ENCODE measurements around the gene ZC3H12C. TPM values are rescaled to one million over a fixed set of nuclear protein-coding genes. Genes with fewer than 3 reads are reported as not detected.
"Not testable (repeated sequence)": the region's sequence is repeated elsewhere in the genome, so short reads cannot be mapped to it uniquely, and the experiment has no call there.

The ZC3H12C gene
- total RNA-seq, 1 experiment from 2014 or later = not detected

GRCh38 chr11:110190885-110191284 lies 97.7 kb downstream of the ZC3H12C start:
- H4K20me1 ChIP-seq (ENCODE audit: insufficient read depth, low read depth, low read length) = no peaks in the 10 kb centered on the region
- H3K79me2 ChIP-seq (ENCODE audit: low read length) = no peaks in the 10 kb centered on the region
- no peak overlapping the region for H3K4me2 ChIP-seq (ENCODE audit: low read depth, low read length, poor library complexity, severe bottlenecking)
- H3K9me3 ChIP-seq (ENCODE audit: low read length) = no peaks in the 10 kb centered on the region
- H3K27ac ChIP-seq (ENCODE audit: low read length) = no peak overlapping the region
- H3K36me3 ChIP-seq (ENCODE audit: insufficient read depth, low read length) = no peaks in the 10 kb centered on the region
- peaks cover 6% of the 10 kb centered on the region for H3K4me1 ChIP-seq (ENCODE audit: low read length)
- no peak overlapping the region for H2AFZ ChIP-seq (ENCODE audit: low read length)
- H3K4me3 ChIP-seq (ENCODE audit: low read length) = no peak overlapping the region
- H3K27me3 ChIP-seq (ENCODE audit: low read length) = peaks cover under 1% of the 10 kb centered on the region; the same call in 1 of the 2 replicates
- no peak for DNase-seq
- H3K9ac ChIP-seq (ENCODE audit: low read length) = no peak overlapping the region
- no peaks in the 10 kb centered on the region for H3K9me2 ChIP-seq (replicated peaks; ENCODE audit: insufficient read depth, low read length)

GRCh38 chr11:110192604-110193282 lies 99.6 kb downstream of the ZC3H12C start:
- not testable (repeated sequence) for H3K9me3 ChIP-seq (ENCODE audit: low read length); H3K4me1 ChIP-seq (ENCODE audit: low read length); H3K27ac ChIP-seq (ENCODE audit: low read length); H3K79me2 ChIP-seq (ENCODE audit: low read length); H3K36me3 ChIP-seq (ENCODE audit: insufficient read depth, low read length); H3K4me3 ChIP-seq (ENCODE audit: low read length); H3K27me3 ChIP-seq (ENCODE audit: low read length); H2AFZ ChIP-seq (ENCODE audit: low read length); H3K4me2 ChIP-seq (ENCODE audit: low read depth, low read length, poor library complexity, severe bottlenecking); H3K9me2 ChIP-seq (replicated peaks; ENCODE audit: insufficient read depth, low read length); H3K9ac ChIP-seq (ENCODE audit: low read length); H4K20me1 ChIP-seq (ENCODE audit: insufficient read depth, low read depth, low read length)
- peak; percentile 55 for DNase-seq

GRCh38 chr11:110194211-110194766 lies 101.1 kb downstream of the ZC3H12C start:
- not testable (repeated sequence) for H3K4me3 ChIP-seq (ENCODE audit: low read length); H4K20me1 ChIP-seq (ENCODE audit: insufficient read depth, low read depth, low read length); H3K4me1 ChIP-seq (ENCODE audit: low read length); H3K9me3 ChIP-seq (ENCODE audit: low read length); H3K4me2 ChIP-seq (ENCODE audit: low read depth, low read length, poor library complexity, severe bottlenecking); H3K27me3 ChIP-seq (ENCODE audit: low read length); H3K9me2 ChIP-seq (replicated peaks; ENCODE audit: insufficient read depth, low read length); H3K9ac ChIP-seq (ENCODE audit: low read length); H3K27ac ChIP-seq (ENCODE audit: low read length); H3K36me3 ChIP-seq (ENCODE audit: insufficient read depth, low read length); H2AFZ ChIP-seq (ENCODE audit: low read length); DNase-seq; H3K79me2 ChIP-seq (ENCODE audit: low read length)

GRCh38 chr11:110196241-110196754 lies 103.1 kb downstream of the ZC3H12C start:
- H3K4me1 ChIP-seq (ENCODE audit: low read length) = peaks cover 6% of the 10 kb centered on the region
- H3K36me3 ChIP-seq (ENCODE audit: insufficient read depth, low read length) = no peaks in the 10 kb centered on the region
- no peaks in the 10 kb centered on the region for H3K9me2 ChIP-seq (replicated peaks; ENCODE audit: insufficient read depth, low read length)
- no peaks in the 10 kb centered on the region for H4K20me1 ChIP-seq (ENCODE audit: insufficient read depth, low read depth, low read length)
- H3K9ac ChIP-seq (ENCODE audit: low read length) = no peak overlapping the region
- 0 out of 2 replicates have a peak, but pooled peaks cover 2% of the 10 kb centered on the region for H3K27me3 ChIP-seq (ENCODE audit: low read length)
- no peak overlapping the region for H3K4me2 ChIP-seq (ENCODE audit: low read depth, low read length, poor library complexity, severe bottlenecking)
- no peak overlapping the region for H3K27ac ChIP-seq (ENCODE audit: low read length)
- H3K79me2 ChIP-seq (ENCODE audit: low read length) = no peaks in the 10 kb centered on the region
- no peak for DNase-seq
- no peaks in the 10 kb centered on the region for H3K9me3 ChIP-seq (ENCODE audit: low read length)
- no peak overlapping the region for H3K4me3 ChIP-seq (ENCODE audit: low read length)
- no peak overlapping the region for H2AFZ ChIP-seq (ENCODE audit: low read length)

- Histone ChIP-seq H3K36me3 (ENCODE audit: insufficient read depth, low read length) (no peaks in the 10 kb centered on the region), H3K4me2 (ENCODE audit: low read depth, low read length, poor library complexity, severe bottlenecking) (no peak overlapping the region), H3K27ac (ENCODE audit: low read length) (no peak overlapping the region), H3K4me3 (ENCODE audit: low read length) (no peak overlapping the region), H3K9me3 (ENCODE audit: low read length) (no peaks in the 10 kb centered on the region), H3K4me1 (ENCODE audit: low read length) (peaks cover 6% of the 10 kb centered on the region), H3K79me2 (ENCODE audit: low read length) (no peaks in the 10 kb centered on the region), H4K20me1 (ENCODE audit: insufficient read depth, low read depth, low read length) (no peaks in the 10 kb centered on the region), H3K9ac (ENCODE audit: low read length) (no peak overlapping the region), H3K27me3 (ENCODE audit: low read length) (0 out of 2 replicates have a peak, but pooled peaks cover 2% of the 10 kb centered on the region), H2AFZ (ENCODE audit: low read length) (no peak overlapping the region), H3K9me2 (replicated peaks; ENCODE audit: insufficient read depth, low read length) (no peaks in the 10 kb centered on the region)
- DNase-seq = no peak
Observed at GRCh38 chr11:110196884-110197420, 103.8 kb downstream of the ZC3H12C start.

GRCh38 chr11:110198031-110198729 lies 105.0 kb downstream of the ZC3H12C start:
- no peaks in the 10 kb centered on the region for H3K79me2 ChIP-seq (ENCODE audit: low read length)
- H3K36me3 ChIP-seq (ENCODE audit: insufficient read depth, low read length) = no peaks in the 10 kb centered on the region
- no peak for DNase-seq
- no peaks in the 10 kb centered on the region for H3K9me2 ChIP-seq (replicated peaks; ENCODE audit: insufficient read depth, low read length)
- H2AFZ ChIP-seq (ENCODE audit: low read length) = no peak overlapping the region
- no peak overlapping the region for H3K27ac ChIP-seq (ENCODE audit: low read length)
- H3K4me3 ChIP-seq (ENCODE audit: low read length) = no peak overlapping the region
- H3K9ac ChIP-seq (ENCODE audit: low read length) = no peak overlapping the region
- no peaks in the 10 kb centered on the region for H3K9me3 ChIP-seq (ENCODE audit: low read length)
- H3K4me1 ChIP-seq (ENCODE audit: low read length) = no peaks in the 10 kb centered on the region
- H3K27me3 ChIP-seq (ENCODE audit: low read length) = 0 out of 2 replicates have a peak, but pooled peaks cover 2% of the 10 kb centered on the region
- no peak overlapping the region for H3K4me2 ChIP-seq (ENCODE audit: low read depth, low read length, poor library complexity, severe bottlenecking)
- no peaks in the 10 kb centered on the region for H4K20me1 ChIP-seq (ENCODE audit: insufficient read depth, low read depth, low read length)

GRCh38 chr11:110199184-110199981 lies 106.2 kb downstream of the ZC3H12C start:
- 0 out of 2 replicates have a peak, but pooled peaks cover 2% of the 10 kb centered on the region for H3K27me3 ChIP-seq (ENCODE audit: low read length)
- H3K4me2 ChIP-seq (ENCODE audit: low read depth, low read length, poor library complexity, severe bottlenecking) = no peak overlapping the region
- H3K4me3 ChIP-seq (ENCODE audit: low read length) = no peak overlapping the region
- no peaks in the 10 kb centered on the region for H3K9me2 ChIP-seq (replicated peaks; ENCODE audit: insufficient read depth, low read length)
- no peaks in the 10 kb centered on the region for H3K36me3 ChIP-seq (ENCODE audit: insufficient read depth, low read length)
- no peaks in the 10 kb centered on the region for H4K20me1 ChIP-seq (ENCODE audit: insufficient read depth, low read depth, low read length)
- H3K27ac ChIP-seq (ENCODE audit: low read length) = no peak overlapping the region
- no peaks in the 10 kb centered on the region for H3K4me1 ChIP-seq (ENCODE audit: low read length)
- H2AFZ ChIP-seq (ENCODE audit: low read length) = no peak overlapping the region
- H3K79me2 ChIP-seq (ENCODE audit: low read length) = no peaks in the 10 kb centered on the region
- no peaks in the 10 kb centered on the region for H3K9me3 ChIP-seq (ENCODE audit: low read length)
- no peak for DNase-seq
- no peak overlapping the region for H3K9ac ChIP-seq (ENCODE audit: low read length)

Measured in Karpas-422 (cell line).